ENCODE data around the gene SLC24A3. TPM values are rescaled to one million over a fixed set of nuclear protein-coding genes. Genes with fewer than 3 reads are reported as not detected.

Gene SLC24A3
- total RNA-seq, 1 experiment from 2014 or later = not detected

DNA sequence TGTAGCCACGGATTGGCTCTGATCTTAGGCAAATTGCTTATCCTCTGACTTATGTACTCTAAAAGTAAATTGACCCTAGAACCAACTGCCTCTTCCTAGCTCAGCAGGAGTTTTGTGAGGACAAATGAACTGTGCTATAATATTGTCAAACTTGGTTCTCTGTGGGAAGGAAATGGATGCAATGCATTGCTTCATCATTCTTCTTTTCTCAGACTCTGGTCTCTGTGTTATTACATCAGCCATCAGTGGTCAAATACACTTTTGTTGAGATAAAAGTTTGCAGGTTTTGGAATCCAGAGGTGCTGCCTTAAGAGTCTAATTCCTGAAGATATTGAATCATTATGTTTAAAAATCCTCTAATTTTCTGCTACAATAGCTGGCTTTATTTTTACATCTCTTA, 64.9 kb downstream of the SLC24A3 start:
- no peaks in the 10 kb centered on the region for H3K4me1 ChIP-seq (replicated peaks; ENCODE audit: insufficient read depth)
- ChIA-PET POLR2A (ENCODE audit: unreplicated experiment) (no interaction called here), CTCF (no interaction called here)
- no peaks in the 10 kb centered on the region for H3F3A ChIP-seq (ENCODE audit: insufficient read depth, low read depth)
- peaks cover 42% of the 10 kb centered on the region for H3K27me3 ChIP-seq (ENCODE audit: insufficient read depth, low read depth)
- H3K9me2 ChIP-seq (ENCODE audit: insufficient read depth) = no peaks in the 10 kb centered on the region
- no peak overlapping the region for H2AFZ ChIP-seq
- no peaks in the 10 kb centered on the region for H4K20me1 ChIP-seq (ENCODE audit: insufficient read depth)
- H3K79me2 ChIP-seq (ENCODE audit: low read depth) = no peaks in the 10 kb centered on the region
- no peak overlapping the region for H3K27ac ChIP-seq
- no TSS peak for BruUV-seq (replicated peaks)
- intact Hi-C loops (cut with micrococcal nuclease; ENCODE audit: unreplicated experiment) = no loop called here
- TF ChIP-seq EZH2 (IDR thresholded peaks at IDR 0.05; ENCODE audit: low read depth) (no peak), CTCF (conservative IDR thresholded peaks at IDR 0.05) (no peak)
- no peaks in the 10 kb centered on the region for H3K9me3 ChIP-seq (ENCODE audit: insufficient read depth, low read depth)
- no peak for DNase-seq
- no peak overlapping the region for H3K4me3 ChIP-seq
- no peaks in the 10 kb centered on the region for H3K36me3 ChIP-seq (ENCODE audit: low read depth)
- no peak overlapping the region for H3K4me2 ChIP-seq

GRCh38 chr20:19283490-19284025, 71.1 kb downstream of the SLC24A3 start:
- CTCF ChIA-PET = no interaction called here
- no peaks in the 10 kb centered on the region for H4K20me1 ChIP-seq (ENCODE audit: insufficient read depth)
- H3K79me2 ChIP-seq (ENCODE audit: low read depth) = no peaks in the 10 kb centered on the region
- no peaks in the 10 kb centered on the region for H3F3A ChIP-seq (ENCODE audit: insufficient read depth, low read depth)
- no peak overlapping the region for H2AFZ ChIP-seq
- H3K9me2 ChIP-seq (ENCODE audit: insufficient read depth) = no peaks in the 10 kb centered on the region
- POLR2A ChIA-PET (ENCODE audit: unreplicated experiment) = no interaction called here
- no peaks in the 10 kb centered on the region for H3K9me3 ChIP-seq (ENCODE audit: insufficient read depth, low read depth)
- no TSS peak for BruUV-seq (replicated peaks)
- no peaks in the 10 kb centered on the region for H3K4me1 ChIP-seq (replicated peaks; ENCODE audit: insufficient read depth)
- H3K4me2 ChIP-seq = no peak overlapping the region
- TF ChIP-seq CTCF (conservative IDR thresholded peaks at IDR 0.05) = no peak
- TF ChIP-seq EZH2 (IDR thresholded peaks at IDR 0.05; ENCODE audit: low read depth) = no peak
- H3K4me3 ChIP-seq = no peak overlapping the region
- intact Hi-C loops (cut with micrococcal nuclease; ENCODE audit: unreplicated experiment) = no loop called here
- no peaks in the 10 kb centered on the region for H3K36me3 ChIP-seq (ENCODE audit: low read depth)
- no peak for DNase-seq
- H3K27ac ChIP-seq = no peak overlapping the region
- peaks cover 20% of the 10 kb centered on the region for H3K27me3 ChIP-seq (ENCODE audit: insufficient read depth, low read depth)

DNA sequence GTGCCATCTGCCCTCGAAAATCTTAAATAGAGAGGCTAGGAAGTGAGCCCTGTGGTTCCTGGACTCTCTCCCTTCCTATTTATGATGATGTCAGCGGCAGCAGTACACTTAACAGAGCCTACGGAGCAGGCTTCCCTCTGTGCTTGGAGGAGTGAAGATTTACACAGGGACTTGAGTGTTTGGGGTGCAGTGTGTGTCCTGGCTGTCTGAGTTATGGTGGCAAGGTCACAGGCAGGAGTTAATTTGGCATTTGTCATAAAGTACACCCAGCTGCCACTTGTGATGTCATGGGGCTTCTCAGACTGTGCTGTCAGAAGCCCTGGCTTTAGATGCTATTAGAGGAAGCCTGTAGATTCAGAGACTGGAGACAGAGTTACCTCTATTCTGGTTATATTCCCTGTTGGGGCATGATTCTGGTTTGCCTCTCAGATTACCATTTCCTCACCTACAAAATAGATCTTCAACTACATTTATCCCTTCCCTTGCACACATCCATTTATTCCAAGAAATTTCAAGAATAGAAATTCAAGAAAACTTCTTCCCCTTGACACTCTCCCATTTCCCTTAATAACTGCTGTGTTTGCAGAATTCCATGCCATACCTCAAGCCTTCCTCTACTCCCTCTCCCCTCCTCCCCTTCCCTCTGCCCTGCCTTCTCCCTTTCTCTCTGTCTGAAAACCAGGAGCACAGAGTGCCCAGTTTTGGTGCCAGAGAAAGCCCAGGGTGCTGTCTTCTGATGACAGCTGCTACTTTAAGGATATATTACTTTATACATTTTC, 72.1 kb downstream of the SLC24A3 start:
- Histone ChIP-seq H4K20me1 (ENCODE audit: insufficient read depth) (no peaks in the 10 kb centered on the region), H2AFZ (no peak overlapping the region), H3K79me2 (ENCODE audit: low read depth) (no peaks in the 10 kb centered on the region), H3K27ac (no peak overlapping the region), H3K9me3 (ENCODE audit: insufficient read depth, low read depth) (no peaks in the 10 kb centered on the region), H3K9me2 (ENCODE audit: insufficient read depth) (no peaks in the 10 kb centered on the region), H3K36me3 (ENCODE audit: low read depth) (no peaks in the 10 kb centered on the region), H3K4me3 (no peak overlapping the region), H3F3A (ENCODE audit: insufficient read depth, low read depth) (no peaks in the 10 kb centered on the region), H3K4me2 (no peak overlapping the region), H3K4me1 (replicated peaks; ENCODE audit: insufficient read depth) (no peaks in the 10 kb centered on the region), H3K27me3 (ENCODE audit: insufficient read depth, low read depth) (peaks cover 20% of the 10 kb centered on the region)
- no peak for DNase-seq
- no peak for TF ChIP-seq EZH2 (IDR thresholded peaks at IDR 0.05; ENCODE audit: low read depth)
- no peak for TF ChIP-seq CTCF (conservative IDR thresholded peaks at IDR 0.05)
- CTCF ChIA-PET = no interaction called here
- no TSS peak for BruUV-seq (replicated peaks)
- intact Hi-C loops (cut with micrococcal nuclease; ENCODE audit: unreplicated experiment) = no loop called here
- POLR2A ChIA-PET (ENCODE audit: unreplicated experiment) = no interaction called here

Measured in PC-9 (cell line).